IPS-15b (cell line): ENCODE results near the gene KRTAP9-3.
"Not testable (repeated sequence)": the region's sequence is repeated elsewhere in the genome, so short reads cannot be mapped to it uniquely, and the experiment has no call there.

ENCODE experiments used
- H3K27me3 ChIP-seq: one replicate; pipeline ENCODE4 v1.6.1; 2013; ENCODE audit warnings: low read length; ENCODE audit not compliant: control insufficient read depth, insufficient read depth
- H3K36me3 ChIP-seq: one replicate; pipeline ENCODE4 v1.6.1; 2013; ENCODE audit warnings: low read length; ENCODE audit not compliant: control insufficient read depth, insufficient read depth
- H3K4me1 ChIP-seq: one replicate; pipeline ENCODE4 v1.6.1; 2013; ENCODE audit warnings: mild to moderate bottlenecking, low read length; ENCODE audit not compliant: control insufficient read depth, insufficient read depth
- H3K4me3 ChIP-seq: one replicate; pipeline ENCODE4 v1.5.1; 2013; ENCODE audit warnings: low read depth, low read length
- H3K9ac ChIP-seq: one replicate; pipeline ENCODE4 v1.6.1; 2013; ENCODE audit warnings: low read depth, mild to moderate bottlenecking, low read length
- H3K9me3 ChIP-seq: one replicate; pipeline ENCODE4 v1.6.1; 2013; ENCODE audit warnings: mild to moderate bottlenecking, low read length; ENCODE audit not compliant: control insufficient read depth, insufficient read depth

KRTAP9-3 gene

DNA sequence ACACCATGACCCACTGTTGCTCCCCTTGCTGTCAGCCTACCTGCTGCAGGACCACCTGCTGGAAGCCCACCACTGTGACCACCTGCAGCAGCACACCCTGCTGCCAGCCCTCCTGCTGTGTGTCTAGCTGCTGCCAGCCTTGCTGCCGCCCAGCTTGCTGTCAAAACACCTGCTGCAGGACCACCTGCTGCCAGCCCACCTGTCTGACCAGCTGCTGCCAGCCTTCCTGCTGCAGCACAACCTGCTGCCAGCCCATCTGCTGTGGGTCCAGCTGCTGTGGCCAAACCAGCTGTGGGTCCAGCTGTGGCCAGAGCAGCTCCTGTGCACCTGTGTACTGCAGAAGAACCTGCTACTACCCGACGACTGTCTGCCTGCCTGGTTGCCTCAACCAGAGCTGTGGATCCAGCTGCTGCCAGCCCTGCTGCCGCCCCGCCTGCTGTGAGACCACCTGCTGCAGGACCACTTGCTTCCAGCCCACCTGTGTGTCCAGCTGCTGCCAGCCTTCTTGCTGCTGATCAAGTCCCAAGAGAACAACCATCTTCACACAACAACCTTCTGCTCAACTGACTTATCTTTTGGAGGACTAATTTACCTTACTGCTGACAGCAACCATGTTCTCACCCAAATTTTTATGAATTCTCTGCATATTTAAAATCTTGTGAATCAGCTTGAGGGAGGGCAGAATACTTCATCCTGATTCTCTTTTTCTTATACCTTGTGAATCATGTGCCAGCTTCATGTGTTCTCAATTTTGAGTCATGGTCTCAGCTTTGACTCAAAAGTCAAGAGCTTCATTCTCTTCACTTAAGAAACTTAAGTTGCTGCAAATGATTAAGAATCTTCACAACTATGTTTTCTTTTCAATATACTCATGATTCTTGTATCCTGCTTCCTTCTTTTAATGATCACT is 23.4 kb downstream of the KRTAP9-3 start, which contains the start of gene KRTAP9-9:
TSS of gene KRTAP9-9 (plus strand) at position 4 of the 910 bp plus-strand sequence.
- H3K9me3 ChIP-seq, H3K27me3 ChIP-seq, H3K4me1 ChIP-seq, H3K9ac ChIP-seq, H3K4me3 ChIP-seq, H3K36me3 ChIP-seq: not testable (repeated sequence)

DNA sequence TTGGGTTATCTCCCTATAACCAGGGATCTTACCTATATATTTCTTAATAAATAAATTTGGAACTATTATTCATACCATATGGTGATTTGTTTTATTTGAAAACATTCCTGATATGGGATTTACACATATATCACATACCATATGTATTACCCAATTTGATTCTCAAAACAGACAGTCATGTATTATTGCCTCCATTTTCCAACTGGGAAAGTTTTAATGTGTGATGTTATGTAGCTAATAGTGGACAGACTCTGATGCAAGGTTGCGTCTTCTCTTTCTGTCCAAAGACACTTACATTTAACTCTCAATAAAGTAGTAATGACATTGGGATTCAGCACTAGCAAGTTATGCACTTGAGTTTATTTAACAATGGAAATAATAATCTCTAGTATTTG is 24.0 kb downstream of the KRTAP9-3 start:
- H3K9me3 ChIP-seq: no peaks in the 10 kb centered on the region
- no peak overlapping the region for H3K9ac ChIP-seq
- no peaks in the 10 kb centered on the region for H3K4me1 ChIP-seq
- H3K27me3 ChIP-seq: no peaks in the 10 kb centered on the region
- no peak overlapping the region for H3K4me3 ChIP-seq
- no peaks in the 10 kb centered on the region for H3K36me3 ChIP-seq

DNA sequence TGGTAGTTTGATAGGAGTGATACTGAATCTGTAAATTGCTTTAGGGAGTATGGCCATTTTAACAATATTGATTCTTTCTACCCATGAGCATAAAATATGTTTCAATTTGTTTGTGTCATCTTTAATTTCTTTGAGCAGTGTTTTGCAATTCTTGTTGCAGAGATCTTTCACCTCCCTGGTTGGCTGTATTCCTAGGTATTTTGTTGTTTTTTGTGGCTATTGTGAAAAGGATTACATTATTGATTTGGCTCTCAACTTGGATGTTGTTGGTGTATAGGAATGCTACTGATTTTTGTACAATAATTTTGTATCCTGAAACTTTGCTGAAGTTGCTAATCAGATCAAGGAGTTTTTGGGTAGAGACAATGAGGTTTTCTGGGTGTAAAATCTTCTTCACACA is 26.2 kb downstream of the KRTAP9-3 start:
- no peaks in the 10 kb centered on the region for H3K36me3 ChIP-seq
- H3K4me1 ChIP-seq: no peaks in the 10 kb centered on the region
- no peaks in the 10 kb centered on the region for H3K9me3 ChIP-seq
- no peak overlapping the region for H3K4me3 ChIP-seq
- no peak overlapping the region for H3K9ac ChIP-seq
- H3K27me3 ChIP-seq: no peaks in the 10 kb centered on the region

DNA sequence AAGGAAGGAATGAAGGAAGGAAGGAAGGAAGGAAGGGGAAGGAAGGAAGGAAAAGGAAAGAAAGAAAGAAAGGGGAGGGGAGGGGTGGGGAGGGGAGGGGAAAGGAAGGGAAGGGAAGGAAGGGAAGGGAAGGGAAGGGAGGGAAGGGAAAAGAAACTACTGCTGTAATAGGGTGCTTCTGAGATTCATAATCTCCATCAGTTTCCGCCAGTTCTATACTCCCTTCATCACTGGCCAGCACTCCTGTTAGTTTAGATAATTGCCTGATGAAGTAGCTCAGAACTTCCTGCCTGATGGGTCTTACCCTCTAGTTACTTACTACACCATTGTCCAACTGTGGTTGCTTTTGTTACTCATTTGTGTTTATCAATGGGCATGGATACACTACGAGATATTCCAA is 31.0 kb downstream of the KRTAP9-3 start:
- no peaks in the 10 kb centered on the region for H3K9me3 ChIP-seq
- H3K27me3 ChIP-seq: no peaks in the 10 kb centered on the region
- H3K4me1 ChIP-seq: no peaks in the 10 kb centered on the region
- no peak overlapping the region for H3K9ac ChIP-seq
- no peak overlapping the region for H3K4me3 ChIP-seq
- no peaks in the 10 kb centered on the region for H3K36me3 ChIP-seq

- H3K4me1 ChIP-seq: no peaks in the 10 kb centered on the region
- H3K9ac ChIP-seq: no peak overlapping the region
- no peaks in the 10 kb centered on the region for H3K27me3 ChIP-seq
- H3K36me3 ChIP-seq: no peaks in the 10 kb centered on the region
- no peaks in the 10 kb centered on the region for H3K9me3 ChIP-seq
- H3K4me3 ChIP-seq: no peak overlapping the region
Observed at GRCh38 chr17:41264599-41264998, 32.4 kb downstream of the KRTAP9-3 start.

GRCh38 chr17:41265078-41265477 is 32.8 kb downstream of the KRTAP9-3 start, which contains the start of gene KRTAP9-6:
KRTAP9-6 (plus strand) TSS chr17:41265378; CDS start chr17:41265378, 0 bp downstream.
- Histone ChIP-seq H3K27me3 (no peaks in the 10 kb centered on the region), H3K36me3 (no peaks in the 10 kb centered on the region), H3K4me3 (no peak within 1 kb of the TSS)

GRCh38 chr17:41267711-41268110 is 35.5 kb downstream of the KRTAP9-3 start:
- Histone ChIP-seq H3K36me3 (no peaks in the 10 kb centered on the region), H3K9me3 (no peaks in the 10 kb centered on the region), H3K27me3 (no peaks in the 10 kb centered on the region), H3K4me1 (no peaks in the 10 kb centered on the region), H3K4me3 (no peak overlapping the region), H3K9ac (no peak overlapping the region)

More at GRCh38 chr17:41265078-41265477, 32.8 kb downstream of the KRTAP9-3 start, which contains the start of gene KRTAP9-6:
- Histone ChIP-seq H3K9me3 (no peaks in the 10 kb centered on the region), H3K4me1 (no peaks in the 10 kb centered on the region), H3K9ac (no peak within 1 kb of the TSS)

GRCh38 chr17:41271323-41271722 is 39.1 kb downstream of the KRTAP9-3 start:
- H3K9ac ChIP-seq, H3K36me3 ChIP-seq, H3K4me3 ChIP-seq, H3K9me3 ChIP-seq, H3K4me1 ChIP-seq, H3K27me3 ChIP-seq: not testable (repeated sequence)

- no peaks in the 10 kb centered on the region for H3K4me1 ChIP-seq
- H3K27me3 ChIP-seq: no peaks in the 10 kb centered on the region
- no peak overlapping the region for H3K4me3 ChIP-seq
- no peak overlapping the region for H3K9ac ChIP-seq
- no peaks in the 10 kb centered on the region for H3K9me3 ChIP-seq
- H3K36me3 ChIP-seq: no peaks in the 10 kb centered on the region
Observed at GRCh38 chr17:41271858-41272257, 39.6 kb downstream of the KRTAP9-3 start.

DNA sequence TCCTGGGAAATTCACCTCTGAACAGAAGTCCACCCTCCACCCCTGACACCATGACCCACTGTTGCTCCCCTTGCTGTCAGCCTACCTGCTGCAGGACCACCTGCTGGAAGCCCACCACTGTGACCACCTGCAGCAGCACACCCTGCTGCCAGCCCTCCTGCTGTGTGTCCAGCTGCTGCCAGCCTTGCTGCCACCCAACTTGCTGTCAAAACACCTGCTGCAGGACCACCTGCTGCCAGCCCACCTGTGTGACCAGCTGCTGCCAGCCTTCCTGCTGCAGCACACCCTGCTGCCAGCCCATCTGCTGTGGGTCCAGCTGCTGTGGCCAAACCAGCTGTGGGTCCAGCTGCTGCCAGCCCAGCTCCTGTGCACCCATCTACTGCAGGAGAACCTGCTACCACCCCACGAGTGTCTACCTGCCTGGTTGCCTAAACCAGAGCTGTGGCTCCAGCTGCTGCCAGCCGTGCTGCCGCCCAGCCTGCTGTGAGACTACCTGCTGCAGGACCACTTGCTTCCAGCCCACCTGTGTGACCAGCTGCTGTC is 43.5 kb downstream of the KRTAP9-3 start, which contains the start of gene KRTAP9-7:
TSS of gene KRTAP9-7 (plus strand) at position 51 of the 543 bp plus-strand sequence. CDS start at position 51, 0 bp downstream.
- not testable (repeated sequence) for H3K9me3 ChIP-seq, H3K4me3 ChIP-seq, H3K27me3 ChIP-seq, H3K9ac ChIP-seq, H3K36me3 ChIP-seq, H3K4me1 ChIP-seq

DNA sequence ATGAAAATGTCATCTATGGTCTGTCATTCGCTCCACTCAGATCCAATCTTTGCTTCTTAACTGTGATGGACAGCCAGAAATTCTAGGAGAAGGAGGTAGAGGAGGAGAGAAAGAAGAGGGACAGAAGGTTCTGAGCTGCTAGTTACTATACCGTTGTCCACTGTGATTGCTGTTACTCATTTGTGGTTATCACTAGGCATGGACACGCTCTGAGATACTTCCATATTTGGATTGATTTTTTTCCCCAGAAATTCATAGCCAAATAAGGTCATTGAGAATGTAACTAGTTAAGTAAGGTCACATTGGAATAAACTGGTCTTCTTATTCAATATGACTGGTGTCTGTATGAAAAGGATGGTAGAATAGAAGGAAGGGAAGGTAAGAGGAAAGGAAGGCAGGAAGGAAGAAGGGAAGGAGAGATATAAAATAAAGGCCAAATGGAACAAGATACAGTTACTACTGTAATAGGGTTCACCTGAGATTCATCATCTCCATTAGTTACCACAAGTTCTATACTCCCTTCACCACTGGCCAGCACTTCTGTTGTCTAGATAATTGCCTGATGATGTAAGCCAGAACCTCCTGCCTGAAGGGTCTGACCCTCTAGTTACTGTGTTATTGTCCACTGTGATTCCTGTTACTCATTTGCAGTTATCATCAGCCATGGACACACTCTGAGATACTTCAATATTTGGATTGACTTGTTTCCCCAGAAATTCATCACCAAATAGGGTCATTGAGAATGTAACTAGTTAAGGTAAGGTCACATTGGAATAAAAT is 46.1 kb downstream of the KRTAP9-3 start:
- Histone ChIP-seq H3K27me3 (no peaks in the 10 kb centered on the region), H3K4me3 (no peak overlapping the region), H3K9ac (no peak overlapping the region), H3K9me3 (no peaks in the 10 kb centered on the region), H3K4me1 (no peaks in the 10 kb centered on the region), H3K36me3 (no peaks in the 10 kb centered on the region)
